Cardiac muscle cell (in vitro differentiated cells and primary cell): ENCODE data around the gene SUPV3L1. TPM values are rescaled to one million over a fixed set of nuclear protein-coding genes. Genes with fewer than 3 reads are reported as not detected.
A peak's percentile ranks its signal among the peaks of the same experiment; 100 is the strongest.
"Not testable (repeated sequence)": the region's sequence is repeated elsewhere in the genome, so short reads cannot be mapped to it uniquely, and the experiment has no call there.

Experiments
- DNase-seq, 2 donors: peaks; one replicate each; pipeline versions ENCODE4 v3.0.0 to v3.0.0-alpha.2; 2010 to 2017; ENCODE audit warnings: low read depth in 1 of 2, low spot score in 1 of 2
- H3K27ac ChIP-seq: fragments of 200-600 bp; sonication (generic); 2 replicates; pipeline ENCODE4 v1.5.1; 2016
- H3K27me3 ChIP-seq: fragments of 200-600 bp; sonication (generic); 2 replicates; pipeline ENCODE4 v1.6.0; 2016; ENCODE audit warnings: control low read depth
- H3K36me3 ChIP-seq: fragments of 200-600 bp; sonication (generic); 2 replicates; pipeline ENCODE4 v1.5.1; 2016; ENCODE audit warnings: control low read depth
- H3K4me1 ChIP-seq: fragments of 200-600 bp; sonication (generic); 2 replicates; pipeline ENCODE4 v1.8.1; 2017; ENCODE audit warnings: low read depth, mild to moderate bottlenecking, mixed run types
- H3K4me3 ChIP-seq: fragments of 200-600 bp; sonication (generic); 2 replicates; pipeline ENCODE4 v1.5.1; 2016; ENCODE audit warnings: mild to moderate bottlenecking
- H3K9me3 ChIP-seq: fragments of 200-600 bp; sonication (generic); 2 replicates; pipeline ENCODE4 v1.5.1; 2017; ENCODE audit warnings: low read depth, mild to moderate bottlenecking, control low read depth
- polyA plus RNA-seq: library from polyadenylated mRNA; unstranded; fragments of >200 nt; fragmentation: Nextera tagmentation; extraction: Ambion mirVana; gene quantifications from 2 replicates; pipeline ENCODE4 v1.2.1, GENCODE V29; 2016
- total RNA-seq: library from RNA; depleted of rRNA; stranded (reverse); fragments of >200 nt; gene quantifications from 2 replicates; pipeline ENCODE4 v1.2.3, GENCODE V29; 2016
- TF ChIP-seq, protein P1 (sequence below): IDR thresholded peaks from 2 replicates; pipeline ENCODE4 v1.5.1; 2012; ENCODE audit warnings: low read depth, mild to moderate bottlenecking, low read length

Gene SUPV3L1
- 26.4 and 40.8 TPM in 2 replicates for total RNA-seq
- polyA plus RNA-seq = 31.9 and 32.1 TPM in 2 replicates

DNA sequence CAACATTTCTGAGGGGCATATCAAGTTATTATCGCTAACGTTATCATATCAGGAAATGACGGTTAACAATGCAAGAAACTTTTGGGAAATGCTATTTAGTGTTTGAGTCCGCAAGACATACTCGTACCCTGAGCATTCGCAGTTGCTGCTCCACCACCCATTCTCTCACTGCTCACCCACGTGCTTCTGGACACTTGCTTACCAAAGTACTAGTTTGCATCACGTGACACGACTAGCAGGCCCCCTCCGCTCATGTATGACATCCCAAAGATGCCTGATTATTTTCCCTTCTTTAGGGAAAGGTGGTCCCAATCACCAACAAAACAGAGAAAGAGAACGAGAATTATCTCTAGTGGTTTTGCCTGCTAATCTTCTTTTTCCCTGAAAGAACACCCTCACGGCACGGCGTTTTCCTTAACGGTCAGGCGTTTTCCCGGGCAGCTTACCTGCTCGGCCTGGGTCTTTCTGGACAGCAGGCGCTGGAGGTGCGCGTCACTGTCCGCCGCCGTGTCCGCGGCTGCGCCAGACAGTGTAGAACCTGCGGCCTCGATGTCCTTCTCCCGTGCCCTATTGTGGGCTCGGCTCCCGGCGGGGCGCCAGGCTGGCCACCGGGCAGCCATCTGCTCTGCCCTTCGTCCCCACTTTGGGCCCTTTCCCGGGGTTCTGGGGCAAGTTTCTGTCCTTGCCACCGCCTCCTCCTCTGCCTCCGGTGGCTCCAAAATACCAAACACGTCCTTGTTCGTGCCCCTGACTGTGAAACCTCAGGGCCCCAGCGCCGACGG lies at the start of gene SUPV3L1:
Gene SUPV3L1, plus strand, starts transcription at position 492 of the 782 bp plus-strand sequence. Its CDS starts 58 bp downstream, at position 550.
- Histone ChIP-seq H3K4me1 (peaks cover 8% of the 10 kb centered on the region), H3K36me3 (no peaks in the 10 kb centered on the region), H3K9me3 (no peaks in the 10 kb centered on the region), H3K4me3 (peak within 1 kb of the TSS; percentile 54), H3K27me3 (no peaks in the 10 kb centered on the region), H3K27ac (peak within 1 kb of the TSS; percentile 97)
- TF ChIP-seq, protein P1, sequence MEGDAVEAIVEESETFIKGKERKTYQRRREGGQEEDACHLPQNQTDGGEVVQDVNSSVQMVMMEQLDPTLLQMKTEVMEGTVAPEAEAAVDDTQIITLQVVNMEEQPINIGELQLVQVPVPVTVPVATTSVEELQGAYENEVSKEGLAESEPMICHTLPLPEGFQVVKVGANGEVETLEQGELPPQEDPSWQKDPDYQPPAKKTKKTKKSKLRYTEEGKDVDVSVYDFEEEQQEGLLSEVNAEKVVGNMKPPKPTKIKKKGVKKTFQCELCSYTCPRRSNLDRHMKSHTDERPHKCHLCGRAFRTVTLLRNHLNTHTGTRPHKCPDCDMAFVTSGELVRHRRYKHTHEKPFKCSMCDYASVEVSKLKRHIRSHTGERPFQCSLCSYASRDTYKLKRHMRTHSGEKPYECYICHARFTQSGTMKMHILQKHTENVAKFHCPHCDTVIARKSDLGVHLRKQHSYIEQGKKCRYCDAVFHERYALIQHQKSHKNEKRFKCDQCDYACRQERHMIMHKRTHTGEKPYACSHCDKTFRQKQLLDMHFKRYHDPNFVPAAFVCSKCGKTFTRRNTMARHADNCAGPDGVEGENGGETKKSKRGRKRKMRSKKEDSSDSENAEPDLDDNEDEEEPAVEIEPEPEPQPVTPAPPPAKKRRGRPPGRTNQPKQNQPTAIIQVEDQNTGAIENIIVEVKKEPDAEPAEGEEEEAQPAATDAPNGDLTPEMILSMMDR = no peak
- DNase-seq = peak; percentile 97 to 98

DNA sequence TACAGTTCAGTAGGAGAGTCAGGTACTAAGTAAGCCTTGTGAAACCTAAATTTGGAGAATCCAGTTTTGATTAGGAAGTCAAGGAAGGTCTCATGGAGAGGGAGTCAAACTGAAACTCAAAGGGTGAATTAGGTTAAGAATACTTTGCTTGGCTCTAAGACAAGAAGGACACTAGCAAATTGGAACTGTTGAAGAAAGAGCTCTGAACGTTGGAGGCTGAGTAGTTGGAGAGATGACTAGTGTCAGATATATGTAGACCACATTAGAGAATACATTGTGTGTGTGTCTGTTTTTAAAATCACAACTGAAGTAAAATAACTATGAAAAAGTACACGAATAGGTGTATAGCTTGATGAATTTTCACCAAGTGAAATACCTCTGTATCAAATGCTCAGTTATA lies 49.8 kb upstream of the SUPV3L1 start:
- Histone ChIP-seq H3K9me3 (no peaks in the 10 kb centered on the region), H3K4me3 (no peak overlapping the region), H3K36me3 (peaks cover 6% of the 10 kb centered on the region), H3K4me1 (peaks cover 5% of the 10 kb centered on the region), H3K27ac (peak overlapping the region; percentile 28), H3K27me3 (no peaks in the 10 kb centered on the region)
- TF ChIP-seq, protein P1 = no peak
- DNase-seq = no peak

DNA sequence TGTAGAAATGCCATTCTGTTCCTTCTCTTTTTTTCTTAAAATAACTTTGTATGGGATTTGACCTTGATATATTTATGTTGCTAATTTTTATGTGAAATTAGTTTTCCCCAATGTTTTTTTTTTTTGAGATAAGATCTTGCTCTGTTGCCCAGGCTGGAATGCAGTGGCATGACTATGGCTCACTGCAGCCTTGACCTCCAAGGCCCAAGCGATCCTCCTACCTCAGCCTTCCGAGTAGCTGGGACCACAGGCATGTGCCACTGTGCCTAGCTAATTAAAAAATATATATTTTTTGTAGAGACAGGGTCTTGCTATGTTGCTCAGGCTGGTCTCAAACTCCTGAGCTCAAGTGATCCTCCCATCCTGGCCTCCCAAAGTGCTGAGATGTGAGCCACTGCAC lies 40.1 kb upstream of the SUPV3L1 start:
- TF ChIP-seq, protein P1 = no peak
- no peaks in the 10 kb centered on the region for H3K27me3 ChIP-seq
- no peaks in the 10 kb centered on the region for H3K9me3 ChIP-seq
- no peak overlapping the region for H3K4me3 ChIP-seq
- no peak overlapping the region for H3K27ac ChIP-seq
- no peaks in the 10 kb centered on the region for H3K4me1 ChIP-seq
- H3K36me3 ChIP-seq = no peaks in the 10 kb centered on the region
- no peak for DNase-seq

DNA sequence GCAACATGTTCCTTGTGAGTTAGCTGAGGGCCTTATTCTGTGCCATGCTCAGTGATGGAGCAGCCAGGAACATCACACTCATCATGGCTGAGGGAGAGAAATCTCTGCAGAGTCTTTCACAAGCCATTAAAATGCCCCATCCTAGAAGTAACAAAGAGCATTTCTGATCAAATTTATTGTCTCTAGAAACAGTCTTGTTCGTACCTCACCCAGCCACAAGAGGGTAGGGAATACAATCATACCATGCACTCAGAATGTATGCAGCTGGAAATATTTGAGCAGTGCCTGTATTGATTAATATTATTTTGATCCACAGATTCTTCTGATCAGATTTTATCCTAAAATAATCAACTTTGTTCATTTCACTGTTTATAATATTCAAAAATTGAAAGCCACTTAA lies 38.7 kb upstream of the SUPV3L1 start:
- no peaks in the 10 kb centered on the region for H3K27me3 ChIP-seq
- no peak overlapping the region for H3K4me3 ChIP-seq
- no peak for DNase-seq
- no peaks in the 10 kb centered on the region for H3K36me3 ChIP-seq
- no peaks in the 10 kb centered on the region for H3K4me1 ChIP-seq
- TF ChIP-seq, protein P1 = no peak
- H3K9me3 ChIP-seq = no peaks in the 10 kb centered on the region
- no peak overlapping the region for H3K27ac ChIP-seq

DNA sequence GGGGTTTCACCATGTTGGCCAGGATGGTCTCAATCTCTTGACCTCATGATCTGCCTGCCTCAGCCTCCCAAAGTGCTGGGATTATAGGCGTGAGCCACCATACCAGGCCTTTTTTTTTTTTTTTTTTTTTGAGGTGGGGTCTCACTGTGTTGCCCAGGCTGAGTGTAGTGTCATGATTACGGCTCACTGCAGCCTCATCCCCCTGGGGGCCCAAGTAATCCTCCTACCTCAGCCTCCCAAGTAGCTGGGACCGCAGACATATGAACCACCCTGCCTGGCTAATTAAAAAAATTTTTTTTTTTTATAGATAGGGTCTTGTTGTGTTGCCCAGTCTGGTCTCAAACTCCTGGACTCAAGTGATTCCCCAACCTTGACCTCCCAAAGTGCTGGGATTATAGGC lies 38.0 kb upstream of the SUPV3L1 start:
- H3K4me3 ChIP-seq, H3K4me1 ChIP-seq, H3K27ac ChIP-seq, H3K27me3 ChIP-seq, H3K9me3 ChIP-seq, DNase-seq, H3K36me3 ChIP-seq: not testable (repeated sequence)

DNA sequence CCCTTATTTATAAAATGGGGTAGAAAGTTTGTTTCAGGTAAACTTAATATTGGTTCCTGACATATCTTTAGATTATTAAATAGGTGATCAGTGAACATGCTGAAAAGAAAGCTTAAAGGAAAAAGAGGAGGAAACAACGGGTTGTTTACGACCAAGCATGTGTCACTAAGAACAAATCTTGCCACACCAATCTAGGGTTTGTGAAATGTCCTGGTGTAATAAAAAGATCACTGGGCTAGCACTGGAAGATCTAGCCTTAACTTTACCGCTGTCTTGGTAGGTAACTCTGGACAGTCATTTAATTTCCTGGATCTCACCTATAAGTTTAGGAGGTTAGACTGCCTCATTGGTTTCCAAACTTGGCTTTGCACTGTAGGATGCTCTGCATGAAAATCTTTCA lies 37.1 kb upstream of the SUPV3L1 start:
- TF ChIP-seq, protein P1 = no peak

More for the DNA sequence above, 37.1 kb upstream of the SUPV3L1 start:
- DNase-seq = no peak
- Histone ChIP-seq H3K27me3 (no peaks in the 10 kb centered on the region), H3K36me3 (no peaks in the 10 kb centered on the region), H3K9me3 (no peaks in the 10 kb centered on the region), H3K4me3 (no peak overlapping the region), H3K4me1 (no peaks in the 10 kb centered on the region), H3K27ac (no peak overlapping the region)
